HG03520 (cell line): ENCODE data around the gene ASIC4.

Experiments
- ATAC-seq: cut with Tn5 transposase; IDR thresholded peaks from one replicate; pipeline ENCODE4 v1.9.1; 2021; ENCODE audit warnings: mild to moderate bottlenecking, moderate library complexity; ENCODE audit not compliant: unreplicated experiment

The ASIC4 gene

GRCh38 chr2:219513787-219514186, 495 bp upstream of the ASIC4 start:
- ATAC-seq, result no peak

DNA sequence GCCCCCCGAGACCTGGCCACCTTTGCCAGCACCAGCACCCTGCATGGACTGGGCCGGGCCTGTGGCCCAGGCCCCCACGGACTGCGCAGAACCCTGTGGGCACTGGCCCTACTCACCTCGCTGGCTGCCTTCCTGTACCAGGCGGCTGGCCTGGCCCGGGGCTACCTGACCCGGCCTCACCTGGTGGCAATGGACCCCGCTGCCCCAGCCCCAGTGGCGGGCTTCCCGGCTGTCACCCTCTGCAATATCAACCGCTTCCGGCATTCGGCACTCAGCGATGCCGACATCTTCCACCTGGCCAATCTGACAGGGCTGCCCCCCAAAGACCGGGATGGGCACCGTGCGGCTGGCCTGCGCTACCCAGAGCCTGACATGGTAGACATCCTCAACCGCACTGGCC, 554 bp downstream of the ASIC4 start:
- ATAC-seq, result no peak

DNA sequence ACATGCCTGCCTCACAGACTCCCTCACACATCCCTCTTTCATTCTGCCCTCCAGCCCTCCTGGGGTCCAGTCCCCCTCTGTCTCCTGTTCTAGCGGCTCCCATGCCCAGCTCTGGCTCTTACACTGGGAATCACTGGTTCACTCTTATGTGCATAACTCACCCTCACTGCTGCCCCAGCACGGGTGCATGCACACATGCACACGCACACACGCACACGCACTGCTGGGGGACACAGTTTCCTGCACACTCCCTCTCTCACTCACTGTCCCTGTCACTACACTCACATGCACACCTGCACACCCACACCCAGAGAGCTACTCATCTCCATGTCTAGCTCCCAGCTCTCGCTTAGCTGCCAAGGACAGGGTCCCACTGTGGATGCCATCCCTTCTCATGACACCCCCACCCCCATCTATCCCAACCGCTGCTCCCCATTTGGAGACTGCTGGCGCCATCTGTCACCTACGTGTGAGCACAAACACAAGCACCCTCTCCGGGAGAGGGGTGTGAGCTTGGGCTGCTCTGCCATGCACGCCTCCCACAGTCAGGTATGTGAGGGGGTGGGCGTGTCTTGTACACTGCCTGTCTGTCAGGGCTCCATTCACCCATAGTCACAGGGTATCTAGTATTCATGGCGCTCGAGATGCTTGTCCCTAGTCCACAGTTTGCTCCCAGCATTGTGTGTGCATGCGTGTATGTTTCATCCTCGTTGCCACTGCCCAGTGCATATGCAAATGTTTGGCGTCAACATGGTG, 1.8 kb downstream of the ASIC4 start:
- ATAC-seq, result no peak

DNA sequence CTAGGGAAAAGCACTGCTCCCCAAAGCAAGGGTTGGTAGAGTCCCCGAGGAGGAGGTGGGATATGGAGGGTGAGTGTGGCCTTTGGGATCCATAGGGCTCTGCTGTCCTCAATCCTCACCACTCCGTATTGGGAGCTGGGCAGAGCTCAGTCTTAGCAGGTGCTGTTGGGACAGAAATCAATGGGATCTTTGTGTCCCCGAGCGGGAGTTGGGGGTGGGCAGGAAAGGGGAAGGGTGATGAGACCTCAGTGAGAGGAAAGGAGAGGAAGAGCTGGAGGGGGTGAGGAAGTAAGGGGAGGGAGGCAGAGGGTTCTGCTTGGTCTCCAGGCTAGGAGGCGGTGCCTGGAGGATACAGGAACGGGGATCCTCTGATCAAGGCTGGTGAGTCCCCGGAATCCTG, 2.6 kb downstream of the ASIC4 start:
- no peak for ATAC-seq

DNA sequence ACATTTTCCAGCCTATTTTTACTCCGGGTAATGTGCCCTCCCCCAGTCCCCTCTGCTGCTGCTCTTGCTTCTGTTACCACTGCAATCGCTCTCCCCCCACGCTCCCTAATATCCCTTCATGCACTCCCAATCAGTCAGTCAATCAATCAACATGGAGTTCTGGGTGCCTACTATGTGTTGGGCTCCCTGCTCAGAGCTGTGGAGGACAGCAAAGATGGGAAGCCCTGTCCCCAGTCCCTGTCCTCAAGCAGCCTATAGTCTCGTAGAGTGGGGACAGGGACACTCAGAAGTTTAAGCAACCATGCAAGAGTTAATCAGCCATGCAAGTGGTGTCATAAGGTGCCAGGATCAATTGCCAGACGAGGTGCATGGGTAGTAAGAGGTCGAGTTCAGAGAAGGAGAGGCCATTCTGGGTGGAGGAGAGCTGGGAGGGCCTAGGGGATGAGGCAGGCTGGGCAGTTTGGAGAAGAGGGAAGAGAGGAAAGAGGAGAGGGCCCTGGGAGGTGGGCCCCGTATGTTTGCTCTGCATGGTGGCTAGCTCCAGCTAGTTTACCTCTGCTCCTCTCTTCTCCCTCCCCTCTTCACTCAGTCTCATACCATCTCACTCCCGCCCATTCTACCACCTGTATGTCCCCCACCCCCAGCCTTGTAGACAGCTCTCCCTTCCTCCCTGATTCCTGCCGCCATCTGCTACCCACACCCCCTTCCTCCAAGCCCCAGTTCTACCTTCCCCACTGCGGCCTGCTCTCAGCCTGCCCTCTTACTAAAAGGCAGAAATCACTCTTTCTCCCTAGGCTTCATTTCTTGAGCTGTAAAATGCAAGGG, 3.9 kb downstream of the ASIC4 start:
- ATAC-seq, result no peak

GRCh38 chr2:219519526-219519916, 5.2 kb downstream of the ASIC4 start:
- no peak for ATAC-seq

- ATAC-seq, result no peak
Observed at GRCh38 chr2:219520079-219520478, 5.8 kb downstream of the ASIC4 start.

DNA sequence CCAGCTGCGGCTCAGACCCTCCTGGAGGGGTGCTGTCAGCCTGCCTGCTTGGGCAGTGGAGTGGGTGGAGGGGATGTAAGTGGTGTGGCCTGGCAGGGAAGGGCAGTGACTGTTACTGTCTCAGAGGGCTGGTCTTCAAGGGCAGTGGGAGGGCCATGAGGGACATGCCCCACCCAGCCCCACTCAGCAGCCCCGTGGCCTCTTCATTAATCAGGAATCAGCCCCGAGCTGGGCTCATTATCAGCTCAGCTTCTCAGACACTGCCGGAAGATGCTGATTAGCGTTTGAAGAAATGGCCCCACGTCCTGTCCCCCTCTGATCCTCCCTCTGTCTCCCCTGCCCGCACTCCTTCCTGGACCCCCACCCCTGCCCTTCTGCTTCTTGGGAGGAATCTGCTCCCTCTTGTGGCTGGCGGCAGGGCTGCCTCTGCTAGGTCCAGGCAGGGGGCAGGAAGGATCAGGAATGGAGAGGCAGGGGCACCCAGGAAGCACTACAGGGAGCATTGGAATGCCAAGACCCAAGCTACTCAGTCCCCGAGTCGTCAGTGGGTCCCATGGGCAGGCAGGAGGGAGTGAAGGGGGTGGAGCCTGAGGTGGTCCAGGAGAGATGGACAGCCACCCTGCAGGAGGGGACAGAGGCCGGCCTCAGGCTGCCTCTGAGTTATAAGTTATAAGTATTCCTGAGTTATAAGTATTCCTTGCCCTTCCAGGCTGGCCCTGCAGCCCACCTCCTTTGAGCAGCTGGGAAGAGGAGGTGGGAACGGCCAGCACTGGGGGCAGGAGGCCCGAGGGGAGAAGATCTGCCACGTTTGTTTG, 7.0 kb downstream of the ASIC4 start:
- no peak for ATAC-seq

GRCh38 chr2:219522111-219523030, 8.1 kb downstream of the ASIC4 start:
- ATAC-seq, result no peak

GRCh38 chr2:219523031-219523671, 8.9 kb downstream of the ASIC4 start:
- no peak for ATAC-seq

DNA sequence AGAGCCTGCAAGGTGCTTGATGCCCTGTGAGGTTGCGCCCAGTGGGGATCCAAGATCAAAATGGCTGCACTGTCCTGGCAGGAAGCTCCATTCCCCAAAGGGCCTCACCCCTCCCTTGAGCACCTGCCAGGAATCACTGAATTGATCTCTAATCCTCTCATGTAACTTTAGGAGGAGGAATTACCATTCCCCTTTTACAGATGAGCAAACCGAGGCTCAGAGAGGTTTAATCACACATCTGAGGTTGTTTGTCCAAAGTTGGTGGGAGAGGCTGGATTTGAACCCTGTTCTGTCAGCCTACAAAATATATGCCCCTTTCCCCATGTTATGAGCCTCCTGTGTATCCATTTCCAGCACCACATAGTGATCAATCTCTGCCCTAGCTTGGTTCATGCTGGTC, 10.5 kb downstream of the ASIC4 start:
- no peak for ATAC-seq

- no peak for ATAC-seq
Observed at GRCh38 chr2:219525533-219526232, 11.4 kb downstream of the ASIC4 start.

DNA sequence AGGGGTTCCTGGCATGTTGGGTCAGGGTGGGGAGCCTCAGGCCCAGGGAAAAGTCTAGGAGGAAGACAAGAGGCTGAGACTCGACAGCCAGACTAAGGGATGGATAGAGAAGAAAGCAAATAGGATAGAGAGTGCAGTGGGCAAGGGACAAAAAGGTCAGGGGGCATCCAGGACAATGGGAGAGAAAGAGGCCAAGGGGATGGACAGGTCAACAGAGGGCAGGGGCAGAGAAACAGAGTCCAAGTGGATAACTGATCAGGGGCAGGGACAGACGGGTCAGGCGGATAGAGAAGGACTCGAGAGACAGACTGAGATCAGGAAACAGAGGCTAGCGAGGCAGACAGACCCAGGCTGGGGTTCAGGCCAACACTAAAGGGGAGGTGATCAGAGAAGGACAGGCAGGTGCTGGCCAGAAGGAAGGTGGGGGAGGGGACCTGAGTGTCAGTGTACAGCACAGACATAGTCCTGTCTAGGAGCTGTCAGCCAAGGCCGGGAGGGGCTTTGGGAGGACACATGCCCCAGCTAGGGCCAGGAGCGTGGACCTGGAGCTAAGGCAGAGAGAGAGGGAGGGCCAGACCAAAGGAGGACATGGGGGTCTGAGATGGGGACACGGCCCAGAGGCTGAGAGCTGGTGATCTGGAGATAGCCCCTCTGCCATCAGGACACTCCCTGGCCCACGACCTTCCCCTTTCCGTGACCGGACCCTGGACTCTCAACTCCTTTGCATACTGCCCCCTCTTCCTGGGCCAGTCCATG, 12.2 kb downstream of the ASIC4 start:
- ATAC-seq, result no peak

DNA sequence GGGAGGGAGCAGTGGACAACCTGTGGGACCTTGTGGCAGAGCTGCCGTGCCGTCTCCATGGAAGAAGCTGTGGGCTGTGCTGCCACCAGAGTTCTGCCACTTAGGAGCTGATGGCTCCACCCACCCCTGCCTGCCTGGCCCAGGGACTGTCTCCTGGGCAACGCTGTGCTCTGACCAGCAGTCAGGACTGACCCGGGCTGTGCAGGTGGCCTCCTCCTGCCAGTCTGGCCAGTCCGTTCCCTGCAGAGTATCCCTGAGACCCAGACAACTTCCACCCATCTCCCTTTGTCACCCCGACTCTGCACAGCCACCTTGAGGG, 12.8 kb downstream of the ASIC4 start:
- no peak for ATAC-seq

DNA sequence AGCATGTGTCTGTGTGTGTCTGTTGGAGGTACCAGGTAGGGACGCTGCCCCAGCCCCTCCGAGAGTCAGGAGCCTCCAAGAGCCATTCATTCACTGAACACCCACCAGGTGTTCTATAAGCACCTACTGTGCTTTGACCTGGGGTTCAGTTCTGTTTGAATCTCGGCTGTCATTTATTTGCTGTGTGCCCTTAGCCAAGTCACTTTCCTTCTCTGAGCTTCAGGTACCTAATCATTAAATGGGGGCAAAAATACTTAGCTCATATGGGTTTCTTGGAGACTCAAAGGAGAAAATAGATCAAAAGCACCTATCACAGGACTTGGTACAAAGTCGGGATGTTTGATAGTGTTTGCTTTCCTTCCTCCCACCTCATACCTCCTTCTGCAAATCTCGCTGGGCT, 13.2 kb downstream of the ASIC4 start:
- no peak for ATAC-seq

GRCh38 chr2:219530048-219530963, 16.0 kb downstream of the ASIC4 start:
- peak; percentile 84 for ATAC-seq

GRCh38 chr2:219531639-219532377, 17.5 kb downstream of the ASIC4 start:
- no peak for ATAC-seq
